HepG2 (cell line): ENCODE data around the gene MDFIC. TPM values are rescaled to one million over a fixed set of nuclear protein-coding genes. Genes with fewer than 3 reads are reported as not detected.

ENCODE experiments used
- ATAC-seq: fragments of 200-7000 bp; cut with Tn5 transposase; 3 replicates; pipeline ENCODE4 v1.9.1; 2020; ENCODE audit warnings: mild to moderate bottlenecking, moderate library complexity
- BruUV-seq: library from RNA; stranded (reverse); fragments of 400-500 nt; replicated peaks from 2 replicates; lab custom pipeline; 2021; lab: Mats Ljungman, UMichigan
- CTCF ChIA-PET: fragments of 300-600 bp; formaldehyde crosslinking; extraction: SDS; loops from one replicate; lab custom pipeline; 2021; ENCODE audit warnings: low total read pairs, inconsistent platforms, low intra/inter-chr PET ratio; lab: Yijun Ruan, JAX
- POLR2A ChIA-PET: fragments of 350-600 bp; sonication (Branson Sonifier 250); formaldehyde crosslinking; loops from one replicate; lab custom pipeline; 2020; ENCODE audit warnings: antibody characterized with exemption, inconsistent platforms; lab: Yijun Ruan, JAX
- DNase-seq: peaks from one replicate; pipeline ENCODE4 v3.0.0-alpha.2; 2015; ENCODE audit warnings: low spot score
- FAIRE-seq: peaks from 3 replicates; lab custom pipeline; 2011; peaks lifted over from hg19 to GRCh38; lab: Jason Lieb, UNC
- H2AFZ ChIP-seq: one replicate; pipeline ENCODE4 v1.6.1; 2011; ENCODE audit warnings: low read length, inconsistent platforms
- H3K27ac ChIP-seq: fragments of 300-600 bp; 3 replicates; pipeline ENCODE4 v1.8.0; 2011; ENCODE audit warnings: mixed run types, mild to moderate bottlenecking, mixed read lengths, low read length, inconsistent platforms; ENCODE audit not compliant: insufficient read depth; ENCODE audit errors: extremely low read length
- H3K27me3 ChIP-seq, 2 experiments: fragments of 200-600 bp in 1 of 2; 2 replicates in 1 of 2; 3 replicates in 1 of 2; pipeline versions ENCODE4 v1.6.0 to v1.8.0; 2011; ENCODE audit warnings: low read length in 2 of 2, mild to moderate bottlenecking in 2 of 2, moderate library complexity in 2 of 2, inconsistent platforms in 1 of 2; ENCODE audit not compliant: insufficient read depth in 2 of 2, control insufficient read depth in 1 of 2
- H3K36me3 ChIP-seq, 2 experiments: fragments of 200-600 bp in 1 of 2; replicated peaks in 1 of 2; 2 replicates in 1 of 2; 3 replicates in 1 of 2; pipeline versions ENCODE4 v1.5.1 to v1.8.0; 2011; ENCODE audit warnings: low read length in 2 of 2, inconsistent platforms in 1 of 2; ENCODE audit not compliant: insufficient read depth in 2 of 2, control insufficient read depth in 1 of 2
- H3K4me1 ChIP-seq: 2 replicates; pipeline ENCODE4 v1.5.1; 2012; ENCODE audit warnings: low read length, inconsistent platforms; ENCODE audit not compliant: insufficient read depth
- H3K4me2 ChIP-seq: 2 replicates; pipeline ENCODE4 v1.6.0; 2011; ENCODE audit warnings: low read depth, low read length, inconsistent platforms
- H3K4me3 ChIP-seq, 3 experiments: fragments of 200-600 bp in 1 of 3; sonication (generic), shearing (Covaris generic) in 1 of 3; replicated peaks in 1 of 3; 2 replicates each; pipeline ENCODE4 v1.5.1; 2011 to 2016; ENCODE audit warnings: low read length in 3 of 3, inconsistent platforms in 2 of 3, low read depth in 2 of 3, mild to moderate bottlenecking in 2 of 3, control low read depth in 1 of 3, mixed read lengths in 1 of 3; ENCODE audit not compliant: insufficient read depth in 1 of 3
- H3K79me2 ChIP-seq: one replicate; pipeline ENCODE4 v1.6.1; 2011; ENCODE audit warnings: low read length, inconsistent platforms; ENCODE audit not compliant: insufficient read depth
- H3K9ac ChIP-seq: 2 replicates; pipeline ENCODE4 v1.6.0; 2011; ENCODE audit warnings: mild to moderate bottlenecking, low read depth, low read length, inconsistent platforms; ENCODE audit not compliant: insufficient read depth
- H3K9me3 ChIP-seq: 2 replicates; pipeline ENCODE4 v1.5.1; 2012; ENCODE audit warnings: mild to moderate bottlenecking, low read length
- H4K20me1 ChIP-seq: 2 replicates; pipeline ENCODE4 v1.6.0; 2011; ENCODE audit warnings: inconsistent platforms, mild to moderate bottlenecking, low read length, moderate library complexity; ENCODE audit not compliant: insufficient read depth
- EP300 ChIP-seq, 3 experiments: sonication (generic) in 1 of 3; formaldehyde crosslinking in 1 of 3; IDR thresholded peaks; 2 replicates each; pipeline versions ENCODE4 v1.5.1 to v1.6.1; 2011 to 2020; ENCODE audit warnings: low read depth in 2 of 3, low read length in 2 of 3, borderline replicate concordance in 1 of 3, improper control_type of control experiment in 1 of 3, mild to moderate bottlenecking in 1 of 3, missing genetic modification reagents in 1 of 3, moderate library complexity in 1 of 3
- FOXC1 ChIP-seq: sonication (generic); formaldehyde crosslinking; IDR thresholded peaks from 2 replicates; pipeline ENCODE4 v1.8.0; 2022; ENCODE audit warnings: mild to moderate bottlenecking, missing genetic modification reagents, borderline replicate concordance
- IKZF1 ChIP-seq: fragments of 450-650 bp; IDR thresholded peaks from 2 replicates; pipeline ENCODE4 v1.7.1; 2016
- MTF2 ChIP-seq: sonication (generic); formaldehyde crosslinking; IDR thresholded peaks from 2 replicates; pipeline ENCODE4 v1.5.0; 2020; ENCODE audit warnings: missing genetic modification reagents, borderline replicate concordance
- POGZ ChIP-seq: sonication (generic); formaldehyde crosslinking; IDR thresholded peaks from 2 replicates; pipeline ENCODE4 v1.4.0; 2020; ENCODE audit warnings: mild to moderate bottlenecking, missing genetic modification reagents
- SALL2 ChIP-seq: sonication (generic); formaldehyde crosslinking; IDR thresholded peaks from 2 replicates; pipeline ENCODE4 v1.8.1; 2023; ENCODE audit warnings: mild to moderate bottlenecking, missing genetic modification reagents, inconsistent platforms
- SOX13 ChIP-seq, 3 experiments: fragments of 450-650 bp in 1 of 3; sonication (generic) in 1 of 3; formaldehyde crosslinking in 1 of 3; IDR thresholded peaks in 2 of 3; conservative IDR thresholded peaks in 1 of 3; 2 replicates each; pipeline versions ENCODE4 v1.5.0 to v1.6.1; 2016 to 2020; ENCODE audit warnings: antibody characterized with exemption in 1 of 3, mild to moderate bottlenecking in 1 of 3, missing compliant biosample characterization in 1 of 3, missing genetic modification reagents in 1 of 3, moderate library complexity in 1 of 3
- SOX5 ChIP-seq: IDR thresholded peaks from 2 replicates; pipeline ENCODE4 v1.6.1; 2016; ENCODE audit warnings: borderline replicate concordance
- SPEN ChIP-seq: sonication (generic); formaldehyde crosslinking; IDR thresholded peaks from 2 replicates; pipeline ENCODE4 v1.5.1; 2020; ENCODE audit warnings: low read depth, mild to moderate bottlenecking, missing genetic modification reagents
- ZNF30 ChIP-seq: sonication (generic); formaldehyde crosslinking; IDR thresholded peaks from 2 replicates; pipeline ENCODE4 v1.5.0; 2020; ENCODE audit warnings: mild to moderate bottlenecking, missing genetic modification reagents
- WGBS: methylation state at CpG from one replicate; pipeline ENCODE4 v1.1.6; 2017; ENCODE audit warnings: low lambda C conversion rate; 5-methylcytosine and 5-hydroxymethylcytosine counted together
- in situ Hi-C: cut with HindIII; loops from 2 replicates; pipeline ENCODE4 v1.10.0; 2017; ENCODE audit warnings: low pct_unique_long_range_greater_than_20kb; ENCODE audit not compliant: extremely low pct_ligation_motif_present
- intact Hi-C: fragments of 100-400 bp; cut with micrococcal nuclease; formaldehyde crosslinking; loops from one replicate; pipeline ENCODE4 v1.10.0; 2022; ENCODE audit not compliant: unreplicated experiment
- polyA plus RNA-seq, 8 experiments: library from polyadenylated mRNA; depleted of rRNA in 3 of 8; stranded (reverse) in 7 of 8; unstranded in 1 of 8; fragments of >200 nt; fragmentation: Illumina TruSeq in 4 of 8; extraction: Trizol in 4 of 8; gene quantifications; 2 replicates each; pipeline versions ENCODE4 v1.2.1 to v1.2.3, GENCODE V29; 2011 to 2016; ENCODE audit warnings: low read depth in 4 of 8, missing spikeins in 1 of 8, mixed read lengths in 1 of 8; ENCODE audit not compliant: insufficient read depth in 1 of 8
- total RNA-seq, 5 experiments: library from RNA; depleted of rRNA; stranded (reverse); fragments of >200 nt; fragmentation: Illumina TruSeq; extraction: Trizol; gene quantifications; 2 replicates each; pipeline ENCODE4 v1.2.3, GENCODE V29; 2016; ENCODE audit warnings: low read depth in 1 of 5
- TF ChIP-seq, protein P1 (sequence below): IDR thresholded peaks from 2 replicates; pipeline ENCODE4 v1.6.1; 2016; ENCODE audit warnings: low read depth, missing genetic modification reagents, missing compliant biosample characterization
- TF ChIP-seq, protein P2 (sequence below): sonication (generic); formaldehyde crosslinking; IDR thresholded peaks from 2 replicates; pipeline ENCODE4 v1.4.0; 2020; ENCODE audit warnings: mild to moderate bottlenecking, missing genetic modification reagents
- TF ChIP-seq, protein P3 (sequence below): sonication (generic); formaldehyde crosslinking; IDR thresholded peaks from 2 replicates; pipeline ENCODE4 v1.4.0; 2020; ENCODE audit warnings: missing genetic modification reagents, borderline replicate concordance

Gene MDFIC
- total and polyA plus RNA-seq, 2 of the 13 experiments (the other 11 are each of a cell fraction or from before 2014, with no cell fraction given) = 0.13 TPM; not detected in 1

DNA sequence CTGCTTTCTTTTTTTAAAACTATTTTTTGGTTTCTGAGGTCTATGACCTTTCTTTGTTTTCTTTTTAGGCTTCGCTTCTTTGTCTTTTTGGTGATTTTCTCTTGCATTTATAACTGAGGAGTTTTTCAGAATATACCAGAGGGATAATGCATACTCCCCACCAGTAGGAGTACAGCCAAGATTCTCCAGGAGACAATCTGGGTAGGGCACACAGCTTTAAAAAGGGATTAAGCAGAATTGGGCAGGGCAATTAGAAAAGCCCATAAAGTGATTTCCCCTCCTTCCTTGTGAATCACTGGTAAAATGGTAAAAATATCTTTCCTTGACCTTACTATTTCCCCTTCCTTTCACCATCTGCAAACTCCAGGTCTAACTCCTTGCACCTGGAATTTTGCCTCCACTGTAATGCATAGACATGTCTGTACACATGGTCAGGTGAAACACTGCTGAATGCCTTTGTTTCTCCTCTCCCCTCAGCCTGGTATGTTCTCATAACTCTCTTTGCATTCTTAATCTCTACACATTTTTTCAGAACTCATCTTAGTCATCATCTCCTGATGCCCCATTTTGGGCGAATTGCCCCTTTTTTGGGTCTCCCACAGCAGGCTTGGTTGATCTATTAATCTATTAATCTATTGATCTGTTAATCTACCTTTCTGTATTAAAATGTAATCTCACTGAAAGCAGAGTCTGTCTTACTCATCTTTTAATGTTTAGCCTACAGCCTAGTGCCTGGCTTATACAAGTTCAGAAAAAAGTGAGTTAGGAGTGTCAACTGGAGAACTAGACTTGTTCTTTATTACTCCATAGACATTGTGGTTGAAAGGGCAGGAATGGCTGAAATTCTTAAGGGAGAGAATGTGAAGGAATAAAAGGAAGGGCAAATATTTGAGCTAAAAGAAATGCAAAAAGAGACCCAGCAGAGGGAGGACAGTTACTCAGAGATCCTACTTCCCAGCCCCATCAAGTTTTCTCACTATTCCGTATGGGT is 64.6 kb downstream of the MDFIC start:
- FAIRE-seq = no peak
- H3K9me3 ChIP-seq = no peaks in the 10 kb centered on the region
- no peaks in the 10 kb centered on the region for H3K36me3 ChIP-seq
- POLR2A ChIA-PET = no interaction called here
- intact Hi-C loops = no loop called here
- WGBS = 29% methylated on average over 3 of the region's 3 CpGs
- no peak for DNase-seq
- no peaks in the 10 kb centered on the region for H4K20me1 ChIP-seq
- H3K27me3 ChIP-seq = no peaks in the 10 kb centered on the region
- ATAC-seq = no peak
- no TSS peak for BruUV-seq
- H3K27ac ChIP-seq = no peak overlapping the region
- no peak overlapping the region for H3K9ac ChIP-seq
- in situ Hi-C loops = no loop called here
- no peaks in the 10 kb centered on the region for H3K4me1 ChIP-seq
- H2AFZ ChIP-seq = no peak overlapping the region
- H3K4me3 ChIP-seq = no peak overlapping the region
- H3K79me2 ChIP-seq = no peaks in the 10 kb centered on the region
- CTCF ChIA-PET = no interaction called here
- H3K4me2 ChIP-seq = no peak overlapping the region
- no peak for TF ChIP-seq SOX5
- TF ChIP-seq EP300 (IDR thresholded peaks at IDR 0.05; ENCODE audit: low read depth in 2 of 2, low read length in 2 of 2) = no peak
- no peak for TF ChIP-seq EP300 (CRISPR knock-in tag; IDR thresholded peaks at IDR 0.05; ENCODE audit: borderline replicate concordance)
- TF ChIP-seq, protein P1, sequence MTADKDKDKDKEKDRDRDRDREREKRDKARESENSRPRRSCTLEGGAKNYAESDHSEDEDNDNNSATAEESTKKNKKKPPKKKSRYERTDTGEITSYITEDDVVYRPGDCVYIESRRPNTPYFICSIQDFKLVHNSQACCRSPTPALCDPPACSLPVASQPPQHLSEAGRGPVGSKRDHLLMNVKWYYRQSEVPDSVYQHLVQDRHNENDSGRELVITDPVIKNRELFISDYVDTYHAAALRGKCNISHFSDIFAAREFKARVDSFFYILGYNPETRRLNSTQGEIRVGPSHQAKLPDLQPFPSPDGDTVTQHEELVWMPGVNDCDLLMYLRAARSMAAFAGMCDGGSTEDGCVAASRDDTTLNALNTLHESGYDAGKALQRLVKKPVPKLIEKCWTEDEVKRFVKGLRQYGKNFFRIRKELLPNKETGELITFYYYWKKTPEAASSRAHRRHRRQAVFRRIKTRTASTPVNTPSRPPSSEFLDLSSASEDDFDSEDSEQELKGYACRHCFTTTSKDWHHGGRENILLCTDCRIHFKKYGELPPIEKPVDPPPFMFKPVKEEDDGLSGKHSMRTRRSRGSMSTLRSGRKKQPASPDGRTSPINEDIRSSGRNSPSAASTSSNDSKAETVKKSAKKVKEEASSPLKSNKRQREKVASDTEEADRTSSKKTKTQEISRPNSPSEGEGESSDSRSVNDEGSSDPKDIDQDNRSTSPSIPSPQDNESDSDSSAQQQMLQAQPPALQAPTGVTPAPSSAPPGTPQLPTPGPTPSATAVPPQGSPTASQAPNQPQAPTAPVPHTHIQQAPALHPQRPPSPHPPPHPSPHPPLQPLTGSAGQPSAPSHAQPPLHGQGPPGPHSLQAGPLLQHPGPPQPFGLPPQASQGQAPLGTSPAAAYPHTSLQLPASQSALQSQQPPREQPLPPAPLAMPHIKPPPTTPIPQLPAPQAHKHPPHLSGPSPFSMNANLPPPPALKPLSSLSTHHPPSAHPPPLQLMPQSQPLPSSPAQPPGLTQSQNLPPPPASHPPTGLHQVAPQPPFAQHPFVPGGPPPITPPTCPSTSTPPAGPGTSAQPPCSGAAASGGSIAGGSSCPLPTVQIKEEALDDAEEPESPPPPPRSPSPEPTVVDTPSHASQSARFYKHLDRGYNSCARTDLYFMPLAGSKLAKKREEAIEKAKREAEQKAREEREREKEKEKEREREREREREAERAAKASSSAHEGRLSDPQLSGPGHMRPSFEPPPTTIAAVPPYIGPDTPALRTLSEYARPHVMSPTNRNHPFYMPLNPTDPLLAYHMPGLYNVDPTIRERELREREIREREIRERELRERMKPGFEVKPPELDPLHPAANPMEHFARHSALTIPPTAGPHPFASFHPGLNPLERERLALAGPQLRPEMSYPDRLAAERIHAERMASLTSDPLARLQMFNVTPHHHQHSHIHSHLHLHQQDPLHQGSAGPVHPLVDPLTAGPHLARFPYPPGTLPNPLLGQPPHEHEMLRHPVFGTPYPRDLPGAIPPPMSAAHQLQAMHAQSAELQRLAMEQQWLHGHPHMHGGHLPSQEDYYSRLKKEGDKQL (CRISPR knock-in tag) = no peak
- TF ChIP-seq SOX13 (IDR thresholded peaks at IDR 0.05) = no peak
- no peak for TF ChIP-seq SOX13 (CRISPR knock-in tag; conservative IDR thresholded peaks at IDR 0.05 in 1 of 2, IDR thresholded peaks at IDR 0.05 in 1 of 2)
- TF ChIP-seq MTF2 = no peak
- no peak for TF ChIP-seq FOXC1 (CRISPR knock-in tag)
- no peak for TF ChIP-seq POGZ
- no peak for TF ChIP-seq SALL2 (CRISPR knock-in tag)
- no peak for TF ChIP-seq SPEN (CRISPR knock-in tag)
- TF ChIP-seq, protein P2, sequence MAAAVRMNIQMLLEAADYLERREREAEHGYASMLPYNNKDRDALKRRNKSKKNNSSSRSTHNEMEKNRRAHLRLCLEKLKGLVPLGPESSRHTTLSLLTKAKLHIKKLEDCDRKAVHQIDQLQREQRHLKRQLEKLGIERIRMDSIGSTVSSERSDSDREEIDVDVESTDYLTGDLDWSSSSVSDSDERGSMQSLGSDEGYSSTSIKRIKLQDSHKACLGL = no peak
- TF ChIP-seq IKZF1 = no peak
- TF ChIP-seq, protein P3, sequence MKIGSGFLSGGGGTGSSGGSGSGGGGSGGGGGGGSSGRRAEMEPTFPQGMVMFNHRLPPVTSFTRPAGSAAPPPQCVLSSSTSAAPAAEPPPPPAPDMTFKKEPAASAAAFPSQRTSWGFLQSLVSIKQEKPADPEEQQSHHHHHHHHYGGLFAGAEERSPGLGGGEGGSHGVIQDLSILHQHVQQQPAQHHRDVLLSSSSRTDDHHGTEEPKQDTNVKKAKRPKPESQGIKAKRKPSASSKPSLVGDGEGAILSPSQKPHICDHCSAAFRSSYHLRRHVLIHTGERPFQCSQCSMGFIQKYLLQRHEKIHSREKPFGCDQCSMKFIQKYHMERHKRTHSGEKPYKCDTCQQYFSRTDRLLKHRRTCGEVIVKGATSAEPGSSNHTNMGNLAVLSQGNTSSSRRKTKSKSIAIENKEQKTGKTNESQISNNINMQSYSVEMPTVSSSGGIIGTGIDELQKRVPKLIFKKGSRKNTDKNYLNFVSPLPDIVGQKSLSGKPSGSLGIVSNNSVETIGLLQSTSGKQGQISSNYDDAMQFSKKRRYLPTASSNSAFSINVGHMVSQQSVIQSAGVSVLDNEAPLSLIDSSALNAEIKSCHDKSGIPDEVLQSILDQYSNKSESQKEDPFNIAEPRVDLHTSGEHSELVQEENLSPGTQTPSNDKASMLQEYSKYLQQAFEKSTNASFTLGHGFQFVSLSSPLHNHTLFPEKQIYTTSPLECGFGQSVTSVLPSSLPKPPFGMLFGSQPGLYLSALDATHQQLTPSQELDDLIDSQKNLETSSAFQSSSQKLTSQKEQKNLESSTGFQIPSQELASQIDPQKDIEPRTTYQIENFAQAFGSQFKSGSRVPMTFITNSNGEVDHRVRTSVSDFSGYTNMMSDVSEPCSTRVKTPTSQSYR = no peak
- no peak for TF ChIP-seq ZNF30 (CRISPR knock-in tag)
